GM21381 (cell line): Measurements from ENCODE around the gene COL25A1.

Experiments
- ATAC-seq: cut with Tn5 transposase; IDR thresholded peaks from one replicate; pipeline ENCODE4 v1.9.1; 2021; ENCODE audit warnings: mild to moderate bottlenecking, moderate library complexity; ENCODE audit not compliant: unreplicated experiment

The COL25A1 gene

GRCh38 chr4:109294006-109294405, 8.5 kb downstream of the COL25A1 start:
- peak; percentile 94 for ATAC-seq

GRCh38 chr4:109291707-109292238, 10.7 kb downstream of the COL25A1 start:
- no peak for ATAC-seq

GRCh38 chr4:109290918-109291317, 11.5 kb downstream of the COL25A1 start:
- no peak for ATAC-seq

DNA sequence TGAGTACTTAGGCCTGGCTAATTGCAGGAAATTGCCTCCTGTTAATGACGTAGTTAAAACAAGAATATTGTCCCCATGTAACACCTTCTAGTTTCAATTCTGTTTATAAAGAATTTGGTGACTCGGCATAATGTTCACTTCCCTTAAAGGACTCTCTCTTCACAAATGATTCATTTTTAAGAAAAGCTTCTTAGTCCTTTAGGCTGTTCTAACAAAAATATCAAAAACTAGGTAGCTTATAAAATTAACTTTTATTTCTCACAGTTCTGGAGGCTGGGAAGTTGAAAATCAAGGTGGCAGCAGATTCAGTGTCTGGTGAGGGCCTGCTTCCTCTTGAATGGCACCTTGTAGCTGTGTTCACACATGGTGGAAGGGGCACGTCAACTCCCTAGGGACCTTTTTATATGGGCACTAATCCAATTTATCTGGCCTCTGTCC, 23.8 kb downstream of the COL25A1 start:
- peak; percentile 85 for ATAC-seq

DNA sequence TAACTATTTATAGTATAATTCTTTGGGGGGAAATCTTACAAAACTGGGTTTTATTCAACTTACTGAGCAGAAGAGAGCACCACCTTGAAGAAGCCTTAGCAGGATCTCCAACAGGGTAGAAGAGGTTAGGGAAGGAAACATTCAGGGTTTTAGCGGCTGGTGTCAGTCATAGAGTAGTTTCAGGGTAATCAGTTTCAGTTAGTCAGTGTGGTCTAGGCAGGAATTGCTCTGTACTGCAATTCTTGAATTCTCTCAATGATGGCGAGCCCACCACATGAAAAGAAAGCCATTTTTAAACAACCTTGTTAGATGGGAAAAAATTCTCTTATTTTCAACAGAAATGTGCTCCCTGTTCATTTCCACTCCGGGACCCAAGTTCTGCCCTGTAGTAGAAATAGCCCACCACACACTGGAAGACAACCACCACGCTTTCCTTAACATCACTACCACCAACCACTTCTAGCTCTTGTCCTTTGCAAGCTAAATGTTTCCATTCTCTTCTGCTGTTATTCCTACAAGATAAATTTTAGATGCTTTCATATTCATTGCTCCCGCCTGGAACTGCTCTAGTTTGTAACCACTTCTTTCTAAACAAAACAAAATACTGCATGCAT, 25.9 kb downstream of the COL25A1 start:
- peak; percentile 75 for ATAC-seq

GRCh38 chr4:109275066-109275745, 27.3 kb downstream of the COL25A1 start:
- no peak for ATAC-seq

DNA sequence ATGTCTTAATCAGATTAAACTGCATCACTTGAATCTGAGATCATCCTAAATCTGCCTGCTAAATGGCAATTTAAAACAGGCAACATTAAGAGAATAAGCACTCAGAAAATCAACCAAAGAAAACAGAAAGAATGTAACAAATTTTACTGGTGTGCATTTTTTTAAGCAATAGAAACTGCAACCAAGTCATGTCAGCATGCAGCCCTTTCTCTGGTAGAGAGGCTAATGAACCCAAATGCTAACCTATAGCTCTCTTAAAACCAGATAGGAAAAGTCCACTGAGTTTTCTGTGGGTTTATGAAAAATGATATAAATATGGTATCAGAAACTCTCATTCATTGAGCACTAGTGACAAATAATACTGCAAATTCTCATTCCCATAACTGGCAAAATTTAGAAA, 35.6 kb downstream of the COL25A1 start:
- ATAC-seq: no peak

DNA sequence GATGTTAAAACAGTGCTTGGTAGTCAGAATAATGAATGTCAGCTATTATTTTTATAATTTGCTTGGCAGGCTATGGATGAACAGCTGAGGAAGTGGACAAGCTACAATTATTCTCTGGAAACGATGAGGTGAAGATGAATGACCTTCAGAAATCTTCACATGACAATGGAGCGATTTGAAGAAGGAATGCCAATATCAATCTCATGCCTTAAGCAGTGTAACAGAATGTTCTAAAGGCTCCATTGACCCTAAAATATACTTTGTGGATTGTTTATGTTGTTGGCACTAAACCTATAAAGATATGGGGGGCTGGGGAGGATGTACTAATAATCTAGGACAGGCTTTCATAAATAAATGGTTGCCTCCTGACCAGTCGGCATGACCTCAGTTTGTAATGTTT, 36.2 kb downstream of the COL25A1 start:
- no peak for ATAC-seq

- ATAC-seq: no peak
These were observed 38.7 kb downstream of the COL25A1 start for GRCh38 chr4:109263721-109264120.

DNA sequence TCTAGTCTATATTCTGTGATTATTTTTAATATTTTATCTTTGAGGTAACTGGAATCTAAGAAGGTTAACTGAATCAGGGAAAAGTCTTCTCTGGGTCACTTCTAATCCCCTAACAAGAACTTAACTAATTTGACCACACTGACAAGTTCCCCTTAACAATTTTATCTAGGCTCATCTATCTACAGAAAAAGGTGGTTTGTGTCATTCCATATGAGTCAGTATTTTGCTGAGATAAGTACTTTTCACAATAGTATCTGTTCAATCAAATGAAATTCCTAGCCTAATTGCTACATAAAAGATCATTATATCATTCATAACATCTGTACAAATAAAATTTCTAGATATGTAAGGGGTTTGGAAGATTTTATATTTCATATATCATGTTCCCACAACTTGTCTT, 45.6 kb downstream of the COL25A1 start:
- ATAC-seq: no peak

DNA sequence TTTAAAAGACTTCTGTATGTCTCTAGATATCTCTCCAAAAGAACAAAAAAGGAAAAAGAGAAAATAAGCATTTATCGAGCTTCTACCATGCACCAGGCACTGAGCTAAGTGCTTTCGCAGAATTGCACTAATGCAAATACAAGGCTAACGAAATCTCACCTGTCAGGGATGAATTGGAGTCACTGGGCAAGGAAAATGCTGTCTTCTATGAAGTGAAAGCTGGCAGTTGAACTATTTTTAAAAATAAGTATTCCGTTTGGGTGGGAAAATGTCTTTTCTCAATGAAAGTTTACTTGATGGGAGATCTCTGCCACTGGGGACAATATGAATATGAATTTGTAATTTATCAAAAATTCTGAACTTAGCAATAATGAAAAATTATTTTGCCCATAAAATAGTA, 47.6 kb downstream of the COL25A1 start:
- ATAC-seq: no peak

- no peak for ATAC-seq
These were observed 51.1 kb downstream of the COL25A1 start for GRCh38 chr4:109251396-109251795.

DNA sequence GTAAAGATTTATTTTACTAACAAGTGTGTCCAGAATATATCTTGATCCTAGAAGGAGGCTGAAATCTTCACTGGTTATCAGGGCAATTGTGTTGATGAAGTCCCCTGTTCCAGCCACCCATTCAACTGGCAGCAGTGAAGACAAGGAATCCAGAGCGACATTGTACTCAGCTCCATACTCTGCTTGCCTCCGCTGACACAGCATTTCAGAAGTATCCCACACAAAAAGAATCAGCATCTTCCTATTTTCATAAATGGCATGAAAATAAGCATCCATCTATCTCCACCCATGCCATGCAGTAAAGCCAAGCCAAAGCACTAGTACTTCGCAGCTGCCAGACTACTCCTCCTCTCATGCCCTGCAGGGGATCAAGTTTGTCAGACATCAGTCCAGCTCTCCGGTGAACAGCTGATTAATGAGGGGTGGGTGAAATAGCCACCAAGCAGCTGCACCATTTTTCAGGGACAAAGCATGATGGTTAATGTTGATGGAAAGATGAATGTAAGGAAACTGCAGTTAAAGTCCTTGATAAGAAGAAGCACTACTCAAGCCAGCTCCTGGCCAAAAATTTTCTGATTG, 54.0 kb downstream of the COL25A1 start:
- ATAC-seq: no peak

DNA sequence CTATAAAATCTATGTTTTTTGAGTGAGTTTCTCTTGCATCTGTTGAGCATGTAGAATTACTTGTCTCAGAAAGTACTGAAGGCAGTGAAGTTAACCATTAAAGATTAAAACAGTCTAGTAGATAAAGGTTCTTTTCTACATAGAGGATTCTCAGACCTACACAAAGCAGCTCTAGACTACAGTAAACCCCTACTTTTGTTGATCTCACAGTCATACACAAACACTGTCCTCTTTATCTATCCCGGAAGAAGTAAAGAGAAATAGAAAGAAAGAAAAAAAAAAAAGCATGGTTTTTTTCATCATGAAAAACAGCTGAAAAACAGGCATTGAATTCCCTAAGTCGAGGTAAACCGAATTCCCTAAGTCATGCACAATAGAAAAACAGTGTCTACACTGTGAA, 58.6 kb downstream of the COL25A1 start:
- no peak for ATAC-seq

DNA sequence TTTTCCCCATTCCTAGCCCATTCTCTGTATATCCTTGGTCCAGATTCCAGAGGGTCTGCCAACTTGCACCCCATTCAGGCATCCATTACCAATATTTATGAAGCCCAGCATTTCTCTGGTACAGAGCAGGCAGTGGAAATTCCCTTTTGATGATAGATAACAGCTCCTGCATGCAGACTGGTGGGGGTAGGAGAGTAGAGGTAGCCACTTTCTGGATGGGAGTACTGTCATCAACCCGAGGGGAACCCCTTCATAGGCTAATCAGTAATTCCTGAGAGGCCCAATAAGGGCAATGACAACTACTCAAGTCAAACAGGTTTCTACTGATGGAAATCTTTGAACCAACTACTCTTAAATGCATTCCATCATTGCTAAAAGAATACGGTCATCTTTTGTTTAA, 63.7 kb downstream of the COL25A1 start:
- ATAC-seq: no peak

DNA sequence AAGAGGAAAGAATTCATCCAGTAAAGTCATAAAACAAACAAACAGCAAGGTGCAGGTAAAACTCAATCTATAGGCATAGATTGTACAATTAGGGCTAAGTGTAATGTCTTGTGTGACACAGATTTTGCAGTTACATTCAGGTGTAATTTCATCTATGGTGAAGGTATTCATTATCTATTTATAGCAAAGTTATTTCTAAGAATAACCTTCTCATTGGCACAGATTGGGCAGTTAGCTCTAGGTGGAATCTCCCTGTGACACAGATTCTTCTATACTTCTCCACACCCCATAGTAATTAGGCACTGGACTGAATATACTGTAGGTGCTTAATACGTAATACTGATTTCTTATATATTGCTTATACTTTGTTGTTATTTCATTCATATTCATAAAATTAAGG, 66.8 kb downstream of the COL25A1 start:
- ATAC-seq: no peak

- ATAC-seq: no peak
These were observed 67.9 kb downstream of the COL25A1 start for GRCh38 chr4:109234596-109234995.

GRCh38 chr4:109233570-109233969, 68.9 kb downstream of the COL25A1 start:
- no peak for ATAC-seq

- ATAC-seq: no peak
These were observed 69.8 kb downstream of the COL25A1 start for GRCh38 chr4:109232681-109233080.

GRCh38 chr4:109231331-109231730, 71.1 kb downstream of the COL25A1 start:
- no peak for ATAC-seq

- no peak for ATAC-seq
These were observed 73.4 kb downstream of the COL25A1 start for GRCh38 chr4:109229028-109229427.

DNA sequence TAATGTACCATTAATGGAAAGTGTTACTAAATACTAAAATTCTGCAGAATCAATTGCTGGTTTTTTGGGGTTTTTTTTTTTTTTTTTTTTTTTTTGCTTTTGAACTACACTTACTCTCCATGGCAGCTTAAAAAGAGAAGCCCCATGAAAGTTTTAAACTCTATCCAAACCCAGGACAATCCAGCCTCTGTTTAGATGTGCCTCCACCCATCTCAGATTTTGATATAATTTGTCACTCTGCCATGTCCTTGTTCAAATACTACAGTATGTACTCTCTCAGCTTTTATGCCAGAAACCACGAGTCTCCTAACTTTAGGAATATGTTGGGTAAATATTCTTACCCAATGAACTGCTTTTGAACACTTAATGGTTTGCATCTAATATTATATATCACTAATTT, 84.2 kb downstream of the COL25A1 start:
- ATAC-seq: no peak
